Mucosa of descending colon (tissue), 3 donors: ENCODE results near the gene PIEZO2. TPM values are rescaled to one million over a fixed set of nuclear protein-coding genes. Genes with fewer than 3 reads are reported as not detected.

Source experiments
- ATAC-seq: fragments of 200-7000 bp; cut with Tn5 transposase; one replicate; pipeline ENCODE4 v1.9.1; 2020; ENCODE audit warnings: mild to moderate bottlenecking, moderate library complexity
- DNase-seq, 3 donors: peaks; one replicate each; pipeline ENCODE4 v3.0.0-alpha.2; 2020
- H3K36me3 ChIP-seq: fragments of 200-600 bp; one replicate; pipeline ENCODE4 v1.8.0; 2021; ENCODE audit warnings: low read depth, mild to moderate bottlenecking
- H3K4me1 ChIP-seq: fragments of 200-600 bp; one replicate; pipeline ENCODE4 v1.8.0; 2021; ENCODE audit warnings: low read depth, mild to moderate bottlenecking
- H3K4me3 ChIP-seq: fragments of 200-600 bp; one replicate; pipeline ENCODE4 v1.8.0; 2021; ENCODE audit warnings: mild to moderate bottlenecking
- H3K9me3 ChIP-seq: fragments of 200-600 bp; one replicate; pipeline ENCODE4 v1.8.0; 2021; ENCODE audit warnings: mild to moderate bottlenecking
- CTCF ChIP-seq: fragments of 200-600 bp; IDR thresholded peaks from one replicate; pipeline ENCODE4 v1.8.0; 2022; ENCODE audit warnings: antibody characterized with exemption, mild to moderate bottlenecking
- intact Hi-C, 2 donors: fragments of 100-400 bp; cut with DNase I in 1 of 2; cut with micrococcal nuclease in 1 of 2; formaldehyde crosslinking; loops; one replicate each; pipeline versions ENCODE4 v1.11.0 to v1.11.1; 2022; cut with DNase I, micrococcal nuclease
- total RNA-seq, 3 donors: library from RNA; stranded (reverse); fragmentation: NEBNext Ultra II Directional in 2 of 3; extraction: Animal tissue kit (Norgen Biotek cat#: 25700) in 2 of 3; gene quantifications; one replicate each; pipeline versions ENCODE4 v1.2.1 to v1.2.4, GENCODE V29; 2021 to 2023
- donor health status: DM: no; HTN: no; CAD: no; lungs with moderate emphysema.
- donor health status: DM: no; HTN: no; CAD: no.
- donor health status: DM: no; HTN: yes; CAD: no.

The PIEZO2 gene
- total RNA-seq, 3 donors from 2014 or later, result 1.0 to 18.9 (median 1.4) TPM

- intact Hi-C loops, result no loop called here
- ATAC-seq, result no peak
- TF ChIP-seq CTCF, result no peak
- Histone ChIP-seq H3K4me3 (no peak overlapping the region), H3K4me1 (no peaks in the 10 kb centered on the region), H3K36me3 (no peaks in the 10 kb centered on the region), H3K9me3 (peaks cover 6% of the 10 kb centered on the region)
- no peak for DNase-seq
Measured at GRCh38 chr18:10834128-10834815, 315.1 kb downstream of the PIEZO2 start.

GRCh38 chr18:10833656-10834055 is 315.7 kb downstream of the PIEZO2 start:
- H3K4me1 ChIP-seq, result no peaks in the 10 kb centered on the region
- no peak for TF ChIP-seq CTCF
- ATAC-seq (no peak), DNase-seq (no peak)
- intact Hi-C loops, result no loop called here
- H3K9me3 ChIP-seq, result peaks cover 6% of the 10 kb centered on the region
- H3K36me3 ChIP-seq, result no peaks in the 10 kb centered on the region
- H3K4me3 ChIP-seq, result no peak overlapping the region

- TF ChIP-seq CTCF, result no peak
- no peaks in the 10 kb centered on the region for H3K4me1 ChIP-seq
- peaks cover 6% of the 10 kb centered on the region for H3K9me3 ChIP-seq
- ATAC-seq (no peak), DNase-seq (no peak)
- intact Hi-C loops, result loop anchor here in 1 of 2 donors (10.0 kb wide), 1 partner anchor 62 kb away; no protein-coding TSS in a partner anchor
- no peaks in the 10 kb centered on the region for H3K36me3 ChIP-seq
- no peak overlapping the region for H3K4me3 ChIP-seq
Measured at GRCh38 chr18:10826400-10826799, 323.0 kb downstream of the PIEZO2 start.

- intact Hi-C loops, result loop anchor here in 1 of 2 donors (10.0 kb wide), 1 partner anchor 58 kb away; no protein-coding TSS in a partner anchor
- no peak for DNase-seq
- no peak for TF ChIP-seq CTCF
- Histone ChIP-seq H3K36me3 (no peaks in the 10 kb centered on the region), H3K9me3 (no peaks in the 10 kb centered on the region), H3K4me3 (no peak overlapping the region), H3K4me1 (no peaks in the 10 kb centered on the region)
- no peak for ATAC-seq
Measured at GRCh38 chr18:10822456-10822855, 326.9 kb downstream of the PIEZO2 start.

GRCh38 chr18:10820681-10821080 is 328.7 kb downstream of the PIEZO2 start:
- DNase-seq (no peak), ATAC-seq (no peak)
- no peak overlapping the region for H3K4me3 ChIP-seq
- no peak for TF ChIP-seq CTCF
- no peaks in the 10 kb centered on the region for H3K36me3 ChIP-seq
- intact Hi-C loops, result loop anchor here in 1 of 2 donors (10.0 kb wide), 1 partner anchor 56 kb away; no protein-coding TSS in a partner anchor
- no peaks in the 10 kb centered on the region for H3K9me3 ChIP-seq
- H3K4me1 ChIP-seq, result no peaks in the 10 kb centered on the region
